ENCODE data around the gene SUN1. TPM values are rescaled to one million over a fixed set of nuclear protein-coding genes. Genes with fewer than 3 reads are reported as not detected.

Gene SUN1
- total and polyA plus RNA-seq, 7 experiments from 2014 or later: 39.4 to 254 (median 97.2) TPM

GRCh38 chr7:915291-916218 lies 83.3 kb downstream of the SUN1 start:
- intact Hi-C loops (cut with micrococcal nuclease): no loop called here
- H3K9me3 Mint-ChIP-seq: peaks cover 0 to 1% (median 0%) of the 10 kb centered on the region in 11 donors
- H3K27me3 Mint-ChIP-seq: no peaks in the 10 kb centered on the region
- peak overlapping the region in 3 of 9 donors; percentile 43 to 65 (median 65) for H3K27ac Mint-ChIP-seq
- peaks cover 3 to 13% (median 7%) of the 10 kb centered on the region in 7 donors for H3K4me1 Mint-ChIP-seq
- Histone ChIP-seq H3K27ac (ENCODE audit: low read depth, low read length) (no peak overlapping the region), H3K36me3 (ENCODE audit: control insufficient read depth in 2 of 3, insufficient read depth in 3 of 3, low read length in 3 of 3) (no peaks in the 10 kb centered on the region), H3K27me3 (ENCODE audit: control insufficient read depth in 2 of 2, insufficient read depth in 2 of 2, low read length in 2 of 2) (no peaks in the 10 kb centered on the region), H3K4me1 (ENCODE audit: control insufficient read depth in 2 of 2, insufficient read depth in 2 of 2, low read length in 2 of 2) (no peaks in the 10 kb centered on the region), H3K4me3 (ENCODE audit: low read length) (no peak overlapping the region), H3K9me3 (ENCODE audit: control insufficient read depth in 2 of 3, low read length in 3 of 3) (no peaks in the 10 kb centered on the region)
- ChIA-PET POLR2A (no interaction called here), CTCF (no interaction called here)
- H3K4me3 Mint-ChIP-seq: peak overlapping the region in 1 of 10 donors; percentile 37
- ATAC-seq: no peak
- H3K36me3 Mint-ChIP-seq: peaks cover 0 to 3% (median 0%) of the 10 kb centered on the region in 5 donors
- no peak for DNase-seq

- CTCF ChIA-PET: interaction anchor here (0.6 kb wide), 1 partner anchor 12 kb away, joined by 4 read pairs; no protein-coding TSS in a partner anchor
- Histone ChIP-seq H3K27me3 (ENCODE audit: control insufficient read depth in 2 of 2, insufficient read depth in 2 of 2, low read length in 2 of 2) (no peaks in the 10 kb centered on the region), H3K27ac (ENCODE audit: low read depth, low read length) (no peak overlapping the region), H3K4me3 (ENCODE audit: low read length) (no peak overlapping the region), H3K9me3 (ENCODE audit: control insufficient read depth in 2 of 3, low read length in 3 of 3) (no peaks in the 10 kb centered on the region), H3K4me1 (ENCODE audit: control insufficient read depth in 2 of 2, insufficient read depth in 2 of 2, low read length in 2 of 2) (peaks cover under 1 to 2% of the 10 kb centered on the region in 2 donors), H3K36me3 (ENCODE audit: control insufficient read depth in 2 of 3, insufficient read depth in 3 of 3, low read length in 3 of 3) (no peaks in the 10 kb centered on the region)
- H3K27ac Mint-ChIP-seq: peak overlapping the region in 5 of 9 donors; percentile 39 to 71 (median 65)
- DNase-seq: no peak
- no peak for ATAC-seq
- POLR2A ChIA-PET: no interaction called here
- H3K9me3 Mint-ChIP-seq: peaks cover 0 to 1% (median 0%) of the 10 kb centered on the region in 11 donors
- H3K4me1 Mint-ChIP-seq: peaks cover 10 to 20% (median 12%) of the 10 kb centered on the region in 7 donors
- peaks cover 0 to 4% (median 0%) of the 10 kb centered on the region in 5 donors for H3K36me3 Mint-ChIP-seq
- H3K4me3 Mint-ChIP-seq: no peak overlapping the region
- no peaks in the 10 kb centered on the region for H3K27me3 Mint-ChIP-seq
- intact Hi-C loops (cut with micrococcal nuclease): no loop called here
Measured at GRCh38 chr7:916291-916941, 84.1 kb downstream of the SUN1 start.

- ChIA-PET POLR2A (no interaction called here), CTCF (no interaction called here)
- peak overlapping the region in 1 of 10 donors; percentile 51 for H3K4me3 Mint-ChIP-seq
- peaks cover 0 to 1% (median 0%) of the 10 kb centered on the region in 11 donors for H3K9me3 Mint-ChIP-seq
- Histone ChIP-seq H3K27ac (ENCODE audit: low read depth, low read length) (no peak overlapping the region), H3K4me1 (ENCODE audit: control insufficient read depth in 2 of 2, insufficient read depth in 2 of 2, low read length in 2 of 2) (peaks cover 12 to 13% of the 10 kb centered on the region in 2 donors), H3K9me3 (ENCODE audit: control insufficient read depth in 2 of 3, low read length in 3 of 3) (no peaks in the 10 kb centered on the region), H3K27me3 (ENCODE audit: control insufficient read depth in 2 of 2, insufficient read depth in 2 of 2, low read length in 2 of 2) (no peaks in the 10 kb centered on the region), H3K36me3 (ENCODE audit: control insufficient read depth in 2 of 3, insufficient read depth in 3 of 3, low read length in 3 of 3) (no peaks in the 10 kb centered on the region), H3K4me3 (ENCODE audit: low read length) (no peak overlapping the region)
- peaks cover 12 to 22% (median 15%) of the 10 kb centered on the region in 7 donors for H3K4me1 Mint-ChIP-seq
- peak overlapping the region in 1 of 9 donors; percentile 38 for H3K27ac Mint-ChIP-seq
- no peaks in the 10 kb centered on the region for H3K27me3 Mint-ChIP-seq
- H3K36me3 Mint-ChIP-seq: peaks cover 0 to 4% (median 0%) of the 10 kb centered on the region in 5 donors
- DNase-seq (peak in 1 of 9 donors; percentile 19), ATAC-seq (no peak)
- intact Hi-C loops (cut with micrococcal nuclease): no loop called here
Measured at GRCh38 chr7:917255-918117, 85.2 kb downstream of the SUN1 start.

GRCh38 chr7:918118-918425 lies 85.8 kb downstream of the SUN1 start:
- intact Hi-C loops (cut with micrococcal nuclease): no loop called here
- Histone ChIP-seq H3K4me3 (ENCODE audit: low read length) (no peak overlapping the region), H3K27ac (ENCODE audit: low read depth, low read length) (no peak overlapping the region), H3K9me3 (ENCODE audit: control insufficient read depth in 2 of 3, low read length in 3 of 3) (no peaks in the 10 kb centered on the region), H3K36me3 (ENCODE audit: control insufficient read depth in 2 of 3, insufficient read depth in 3 of 3, low read length in 3 of 3) (no peaks in the 10 kb centered on the region), H3K4me1 (ENCODE audit: control insufficient read depth in 2 of 2, insufficient read depth in 2 of 2, low read length in 2 of 2) (peaks cover 13% of the 10 kb centered on the region in 2 donors), H3K27me3 (ENCODE audit: control insufficient read depth in 2 of 2, insufficient read depth in 2 of 2, low read length in 2 of 2) (no peaks in the 10 kb centered on the region)
- CTCF ChIA-PET: no interaction called here
- POLR2A ChIA-PET: no interaction called here
- no peak overlapping the region for H3K27ac Mint-ChIP-seq
- DNase-seq (no peak), ATAC-seq (no peak)
- H3K4me3 Mint-ChIP-seq: no peak overlapping the region
- peaks cover 0 to 4% (median 0%) of the 10 kb centered on the region in 5 donors for H3K36me3 Mint-ChIP-seq
- no peaks in the 10 kb centered on the region for H3K27me3 Mint-ChIP-seq
- H3K4me1 Mint-ChIP-seq: peaks cover 15 to 26% (median 17%) of the 10 kb centered on the region in 7 donors
- peaks cover 0 to 1% (median 0%) of the 10 kb centered on the region in 11 donors for H3K9me3 Mint-ChIP-seq

GRCh38 chr7:918441-919113 lies 86.3 kb downstream of the SUN1 start:
- peak overlapping the region in 1 of 10 donors; percentile 31 for H3K4me3 Mint-ChIP-seq
- no peak overlapping the region for H3K4me3 ChIP-seq (ENCODE audit: low read length)
- intact Hi-C loops (cut with micrococcal nuclease): no loop called here
- no peaks in the 10 kb centered on the region for H3K36me3 ChIP-seq (ENCODE audit: control insufficient read depth in 2 of 3, insufficient read depth in 3 of 3, low read length in 3 of 3)
- peaks cover 17 to 31% (median 22%) of the 10 kb centered on the region in 7 donors for H3K4me1 Mint-ChIP-seq
- CTCF ChIA-PET: no interaction called here
- no peak overlapping the region for H3K27ac ChIP-seq (ENCODE audit: low read depth, low read length)
- peaks cover 13 to 16% of the 10 kb centered on the region in 2 donors for H3K4me1 ChIP-seq (ENCODE audit: control insufficient read depth in 2 of 2, insufficient read depth in 2 of 2, low read length in 2 of 2)
- no peak for ATAC-seq
- H3K27me3 Mint-ChIP-seq: no peaks in the 10 kb centered on the region
- POLR2A ChIA-PET: interaction anchor here (1.0 kb wide), 1 partner anchor 9 kb away, joined by 3 read pairs; no protein-coding TSS in a partner anchor
- H3K36me3 Mint-ChIP-seq: peaks cover 0 to 4% (median 0%) of the 10 kb centered on the region in 5 donors
- H3K27me3 ChIP-seq (ENCODE audit: control insufficient read depth in 2 of 2, insufficient read depth in 2 of 2, low read length in 2 of 2): no peaks in the 10 kb centered on the region
- peaks cover 0 to 1% (median 0%) of the 10 kb centered on the region in 11 donors for H3K9me3 Mint-ChIP-seq
- peak overlapping the region in 1 of 9 donors; percentile 9 for H3K27ac Mint-ChIP-seq
- peak in 1 of 9 donors; percentile 14 for DNase-seq
- H3K9me3 ChIP-seq (ENCODE audit: control insufficient read depth in 2 of 3, low read length in 3 of 3): no peaks in the 10 kb centered on the region

- no peaks in the 10 kb centered on the region for H3K9me3 ChIP-seq (ENCODE audit: control insufficient read depth in 2 of 3, low read length in 3 of 3)
- intact Hi-C loops (cut with micrococcal nuclease): no loop called here
- Mint-ChIP-seq H3K4me3 (peak overlapping the region in 1 of 10 donors; percentile 62), H3K9me3 (peaks cover 0 to 1% (median 0%) of the 10 kb centered on the region in 11 donors), H3K36me3 (peaks cover 0 to 4% (median 0%) of the 10 kb centered on the region in 5 donors), H3K27me3 (no peaks in the 10 kb centered on the region), H3K27ac (peak overlapping the region in 2 of 9 donors; percentile 28 to 29), H3K4me1 (peaks cover 17 to 31% (median 22%) of the 10 kb centered on the region in 7 donors)
- DNase-seq (peak in 1 of 9 donors; percentile 4), ATAC-seq (no peak)
- peaks cover 13 to 21% of the 10 kb centered on the region in 2 donors for H3K4me1 ChIP-seq (ENCODE audit: control insufficient read depth in 2 of 2, insufficient read depth in 2 of 2, low read length in 2 of 2)
- ChIA-PET POLR2A (interaction anchor here (1.0 kb wide), 1 partner anchor 9 kb away, joined by 3 read pairs; no protein-coding TSS in a partner anchor), CTCF (no interaction called here)
- no peak overlapping the region for H3K4me3 ChIP-seq (ENCODE audit: low read length)
- H3K27ac ChIP-seq (ENCODE audit: low read depth, low read length): no peak overlapping the region
- no peaks in the 10 kb centered on the region for H3K36me3 ChIP-seq (ENCODE audit: control insufficient read depth in 2 of 3, insufficient read depth in 3 of 3, low read length in 3 of 3)
- H3K27me3 ChIP-seq (ENCODE audit: control insufficient read depth in 2 of 2, insufficient read depth in 2 of 2, low read length in 2 of 2): no peaks in the 10 kb centered on the region
Measured at GRCh38 chr7:919114-919442, 86.8 kb downstream of the SUN1 start.

Data from naive thymus-derived CD4-positive, alpha-beta T cell (primary cell).